Kidney glomerular epithelial cell (primary cell): Measurements from ENCODE around the gene PDZRN3.

ENCODE experiments used
- DNase-seq: peaks from one replicate; lab custom pipeline; 2025; lab: John Stamatoyannopoulos, UW

Gene PDZRN3

GRCh38 chr3:73520931-73521461 lies 103.7 kb downstream of the PDZRN3 start:
- no peak for DNase-seq

GRCh38 chr3:73516631-73517030 lies 108.1 kb downstream of the PDZRN3 start:
- DNase-seq, result no peak

- DNase-seq, result peak; percentile 85
These were observed 111.5 kb downstream of the PDZRN3 start for GRCh38 chr3:73513260-73513659.

GRCh38 chr3:73511571-73512525 lies 112.9 kb downstream of the PDZRN3 start:
- no peak for DNase-seq

GRCh38 chr3:73510784-73511183 lies 114.0 kb downstream of the PDZRN3 start:
- no peak for DNase-seq

- DNase-seq, result no peak
These were observed 114.4 kb downstream of the PDZRN3 start for GRCh38 chr3:73510334-73510733.

GRCh38 chr3:73509816-73510215 lies 114.9 kb downstream of the PDZRN3 start:
- DNase-seq, result no peak

GRCh38 chr3:73509066-73509465 lies 115.7 kb downstream of the PDZRN3 start:
- DNase-seq, result no peak

GRCh38 chr3:73508330-73508954 lies 116.3 kb downstream of the PDZRN3 start:
- peak; percentile 73 for DNase-seq

- DNase-seq, result no peak
These were observed 119.9 kb downstream of the PDZRN3 start for GRCh38 chr3:73504852-73505251.

GRCh38 chr3:73504239-73504638 lies 120.5 kb downstream of the PDZRN3 start:
- no peak for DNase-seq

- DNase-seq, result no peak
These were observed 121.0 kb downstream of the PDZRN3 start for GRCh38 chr3:73503781-73504180.

- DNase-seq, result peak; percentile 61
These were observed 121.8 kb downstream of the PDZRN3 start for GRCh38 chr3:73502609-73503583.

GRCh38 chr3:73500321-73500720 lies 124.4 kb downstream of the PDZRN3 start:
- DNase-seq, result no peak

- no peak for DNase-seq
These were observed 125.0 kb downstream of the PDZRN3 start for GRCh38 chr3:73499787-73500186.

- no peak for DNase-seq
These were observed 125.7 kb downstream of the PDZRN3 start for GRCh38 chr3:73498764-73499622.

- DNase-seq, result no peak
These were observed 126.9 kb downstream of the PDZRN3 start for GRCh38 chr3:73497646-73498406.

- peak; percentile 28 for DNase-seq
These were observed 131.0 kb downstream of the PDZRN3 start for GRCh38 chr3:73493543-73494308.

- no peak for DNase-seq
These were observed 132.6 kb downstream of the PDZRN3 start for GRCh38 chr3:73492186-73492585.
